Activated naive CD4-positive, alpha-beta T cell treated with anti-CD3 and anti-CD28 coated beads for 36 hours (primary cell): ENCODE data around the gene PRTN3. TPM values are rescaled to one million over a fixed set of nuclear protein-coding genes. Genes with fewer than 3 reads are reported as not detected.
A peak's percentile ranks its signal among the peaks of the same experiment; 100 is the strongest.

ENCODE experiments used
- CTCF ChIA-PET: fragments of 350-600 bp; sonication (Branson Sonifier 250); formaldehyde crosslinking; loops from one replicate; lab custom pipeline; 2021; ENCODE audit warnings: antibody characterized with exemption; lab: Charles Lee
- DNase-seq: peaks from one replicate; pipeline ENCODE4 v3.0.0-alpha.2; 2020
- H3K27ac Mint-ChIP-seq: one replicate; pipeline ENCODE4 v1.8.0; 2021; ENCODE audit warnings: mild to moderate bottlenecking, mixed read lengths
- H3K27me3 Mint-ChIP-seq: one replicate; pipeline ENCODE4 v1.8.0; 2021; ENCODE audit warnings: low read depth, mixed read lengths
- H3K36me3 Mint-ChIP-seq: one replicate; pipeline ENCODE4 v1.8.0; 2021; ENCODE audit warnings: low read depth, mixed read lengths
- H3K4me1 Mint-ChIP-seq: one replicate; pipeline ENCODE4 v1.8.0; 2021; ENCODE audit warnings: low read depth, mixed read lengths
- H3K4me3 Mint-ChIP-seq: one replicate; pipeline ENCODE4 v1.8.0; 2021; ENCODE audit warnings: mild to moderate bottlenecking, moderate library complexity, mixed read lengths
- H3K9me3 Mint-ChIP-seq: one replicate; pipeline ENCODE4 v1.8.0; 2021; ENCODE audit warnings: mixed read lengths
- intact Hi-C: fragments of 100-400 bp; cut with micrococcal nuclease; formaldehyde crosslinking; loops from one replicate; pipeline ENCODE4 v1.15.1; 2023
- total RNA-seq, 2 experiments: library from RNA; stranded (reverse); gene quantifications; one replicate each; pipeline ENCODE4 v1.2.3, GENCODE V29; 2021

PRTN3 gene
- total RNA-seq = not detected

GRCh38 chr19:840519-841206 lies at the start of gene PRTN3:
Gene PRTN3, plus strand, starts transcription at chr19:840999. Its CDS starts 10 bp downstream, at chr19:841009.
- DNase-seq = no peak
- CTCF ChIA-PET = interaction anchor here (0.5 kb wide), 1 partner anchor 288 kb away, joined by 3 read pairs; no protein-coding TSS in a partner anchor
- intact Hi-C loops = no loop called here
- no peak within 1 kb of the TSS for H3K4me3 Mint-ChIP-seq
- H3K36me3 Mint-ChIP-seq = no peaks in the 10 kb centered on the region
- H3K4me1 Mint-ChIP-seq = peaks cover 6% of the 10 kb centered on the region
- H3K27me3 Mint-ChIP-seq = peaks cover 33% of the 10 kb centered on the region
- no peak within 1 kb of the TSS for H3K27ac Mint-ChIP-seq
- H3K9me3 Mint-ChIP-seq = no peaks in the 10 kb centered on the region

- Mint-ChIP-seq H3K9me3 (no peaks in the 10 kb centered on the region), H3K27me3 (peaks cover 3% of the 10 kb centered on the region), H3K27ac (no peak overlapping the region), H3K4me1 (peaks cover 2% of the 10 kb centered on the region), H3K4me3 (no peak overlapping the region), H3K36me3 (no peaks in the 10 kb centered on the region)
- DNase-seq = no peak
- CTCF ChIA-PET = no interaction called here
- intact Hi-C loops = no loop called here
Observed at GRCh38 chr19:791007-791566, 49.7 kb upstream of the PRTN3 start.

- Mint-ChIP-seq H3K4me1 (peaks cover 4% of the 10 kb centered on the region), H3K36me3 (no peaks in the 10 kb centered on the region), H3K4me3 (no peak overlapping the region), H3K9me3 (no peaks in the 10 kb centered on the region), H3K27ac (no peak overlapping the region), H3K27me3 (peaks cover 3% of the 10 kb centered on the region)
- DNase-seq = no peak
- CTCF ChIA-PET = no interaction called here
- intact Hi-C loops = no loop called here
Observed at GRCh38 chr19:791567-792305, 49.1 kb upstream of the PRTN3 start.

GRCh38 chr19:792306-792885 lies 48.4 kb upstream of the PRTN3 start:
- no peak overlapping the region for H3K27ac Mint-ChIP-seq
- H3K36me3 Mint-ChIP-seq = no peaks in the 10 kb centered on the region
- no peaks in the 10 kb centered on the region for H3K9me3 Mint-ChIP-seq
- DNase-seq = no peak
- intact Hi-C loops = no loop called here
- no peak overlapping the region for H3K4me3 Mint-ChIP-seq
- H3K4me1 Mint-ChIP-seq = peaks cover 4% of the 10 kb centered on the region
- CTCF ChIA-PET = no interaction called here
- peaks cover 3% of the 10 kb centered on the region for H3K27me3 Mint-ChIP-seq

GRCh38 chr19:793806-794205 lies 47.0 kb upstream of the PRTN3 start:
- Mint-ChIP-seq H3K27ac (no peak overlapping the region), H3K4me3 (no peak overlapping the region), H3K36me3 (peaks cover 6% of the 10 kb centered on the region), H3K9me3 (no peaks in the 10 kb centered on the region), H3K27me3 (peaks cover 3% of the 10 kb centered on the region), H3K4me1 (peaks cover 4% of the 10 kb centered on the region)
- intact Hi-C loops = no loop called here
- DNase-seq = no peak
- CTCF ChIA-PET = interaction anchor here (0.6 kb wide), 1 partner anchor 21 kb away, joined by 3 read pairs; no protein-coding TSS in a partner anchor

GRCh38 chr19:795073-795611 lies 45.7 kb upstream of the PRTN3 start:
- Mint-ChIP-seq H3K36me3 (peaks cover 18% of the 10 kb centered on the region), H3K4me1 (peaks cover 13% of the 10 kb centered on the region), H3K27ac (no peak overlapping the region), H3K4me3 (peak overlapping the region; percentile 34), H3K9me3 (no peaks in the 10 kb centered on the region), H3K27me3 (peaks cover 2% of the 10 kb centered on the region)
- intact Hi-C loops = loop anchor here (5.0 kb wide), 2 partner anchors 302 to 457 kb away; partner anchors contain the start of gene POLR2E
- CTCF ChIA-PET = no interaction called here
- DNase-seq = no peak

- Mint-ChIP-seq H3K36me3 (peaks cover 24% of the 10 kb centered on the region), H3K9me3 (no peaks in the 10 kb centered on the region), H3K4me1 (peaks cover 19% of the 10 kb centered on the region), H3K27me3 (no peaks in the 10 kb centered on the region), H3K4me3 (peak overlapping the region; percentile 88), H3K27ac (no peak overlapping the region)
- intact Hi-C loops = loop anchor here (2.0 to 5.0 kb wide), 6 partner anchors 25 to 456 kb away; partner anchors contain the start of genes POLR2E, RNU6-2 and TMEM259
- DNase-seq = no peak
- CTCF ChIA-PET = interaction anchor here (0.6 to 1.3 kb wide), 2 partner anchors 11 to 64 kb away, joined by 3 read pairs; no protein-coding TSS in a partner anchor
Observed at GRCh38 chr19:795691-796581, 44.9 kb upstream of the PRTN3 start.

GRCh38 chr19:796692-797527 lies 43.9 kb upstream of the PRTN3 start, which contains the start of gene PTBP1:
Gene PTBP1, plus strand, starts transcription at chr19:797452. Its CDS starts 46 bp downstream, at chr19:797498.
- Mint-ChIP-seq H3K36me3 (peaks cover 29% of the 10 kb centered on the region), H3K4me1 (peaks cover 28% of the 10 kb centered on the region), H3K27me3 (no peaks in the 10 kb centered on the region), H3K27ac (peak within 1 kb of the TSS; percentile 88), H3K9me3 (no peaks in the 10 kb centered on the region), H3K4me3 (peak within 1 kb of the TSS; percentile 88)
- intact Hi-C loops = loop anchor here (1.0 to 5.0 kb wide), 14 partner anchors 26 to 472 kb away; partner anchors contain the start of genes BSG, CIRBP, POLR2E and POLRMT
- DNase-seq = peak; percentile 100
- CTCF ChIA-PET = interaction anchor here (1.3 kb wide), 1 partner anchor 10 kb away, joined by 3 read pairs; no protein-coding TSS in a partner anchor

GRCh38 chr19:797528-798414 lies 43.0 kb upstream of the PRTN3 start:
- Mint-ChIP-seq H3K27me3 (no peaks in the 10 kb centered on the region), H3K27ac (peak overlapping the region; percentile 87), H3K9me3 (no peaks in the 10 kb centered on the region), H3K36me3 (peaks cover 34% of the 10 kb centered on the region), H3K4me3 (peak overlapping the region; percentile 87), H3K4me1 (peaks cover 34% of the 10 kb centered on the region)
- intact Hi-C loops = loop anchor here (1.0 to 5.0 kb wide), 15 partner anchors 12 to 472 kb away; partner anchors contain the start of genes BSG, CIRBP, POLR2E and POLRMT
- CTCF ChIA-PET = interaction anchor here (1.1 kb wide), 1 partner anchor 447 kb away, joined by 3 read pairs; no protein-coding TSS in a partner anchor
- peak; percentile 90 for DNase-seq
